Inflammatory macrophage treated with lipopolysaccharide for 4 hours (primary cell): Measurements from ENCODE around the gene DGKQ.

Source experiments
- DNase-seq: peaks from one replicate; pipeline ENCODE4 v3.0.0-alpha.2; 2020

DGKQ gene

DNA sequence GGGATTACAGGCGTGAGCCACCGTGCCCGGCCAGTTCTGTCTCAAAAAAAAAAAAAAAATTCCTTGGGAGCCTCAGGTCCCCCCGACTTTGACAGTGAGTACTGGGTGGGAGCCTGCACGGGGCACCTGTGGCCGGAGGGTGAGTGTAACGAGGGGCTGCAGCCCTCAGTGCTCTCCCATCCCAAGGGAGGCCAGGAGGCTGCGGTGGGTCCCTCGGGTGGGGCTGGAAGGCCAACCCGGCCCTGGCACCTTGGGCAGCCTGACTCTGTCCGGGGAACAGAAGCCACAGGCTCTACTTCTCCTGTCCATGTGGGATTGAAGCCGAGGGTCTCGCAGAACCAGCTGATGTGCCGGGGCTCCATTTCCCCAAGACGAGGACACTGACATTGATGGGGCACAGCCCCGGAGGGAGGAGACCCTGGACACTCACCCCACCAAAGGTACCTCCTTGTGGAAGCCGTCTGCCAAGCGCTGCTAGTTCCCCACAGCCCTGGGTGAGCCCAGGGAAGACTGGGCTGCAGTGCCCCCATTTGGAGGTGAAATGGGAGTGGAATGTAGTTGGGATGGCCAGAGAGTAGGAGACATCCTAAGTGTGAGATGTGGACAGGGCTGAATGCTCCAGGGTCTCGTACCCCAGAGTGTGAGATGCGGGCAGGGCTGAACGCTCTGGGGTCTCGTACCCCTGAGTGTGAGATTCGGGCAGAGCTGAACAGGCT, 22.1 kb upstream of the DGKQ start:
- DNase-seq, result no peak

DNA sequence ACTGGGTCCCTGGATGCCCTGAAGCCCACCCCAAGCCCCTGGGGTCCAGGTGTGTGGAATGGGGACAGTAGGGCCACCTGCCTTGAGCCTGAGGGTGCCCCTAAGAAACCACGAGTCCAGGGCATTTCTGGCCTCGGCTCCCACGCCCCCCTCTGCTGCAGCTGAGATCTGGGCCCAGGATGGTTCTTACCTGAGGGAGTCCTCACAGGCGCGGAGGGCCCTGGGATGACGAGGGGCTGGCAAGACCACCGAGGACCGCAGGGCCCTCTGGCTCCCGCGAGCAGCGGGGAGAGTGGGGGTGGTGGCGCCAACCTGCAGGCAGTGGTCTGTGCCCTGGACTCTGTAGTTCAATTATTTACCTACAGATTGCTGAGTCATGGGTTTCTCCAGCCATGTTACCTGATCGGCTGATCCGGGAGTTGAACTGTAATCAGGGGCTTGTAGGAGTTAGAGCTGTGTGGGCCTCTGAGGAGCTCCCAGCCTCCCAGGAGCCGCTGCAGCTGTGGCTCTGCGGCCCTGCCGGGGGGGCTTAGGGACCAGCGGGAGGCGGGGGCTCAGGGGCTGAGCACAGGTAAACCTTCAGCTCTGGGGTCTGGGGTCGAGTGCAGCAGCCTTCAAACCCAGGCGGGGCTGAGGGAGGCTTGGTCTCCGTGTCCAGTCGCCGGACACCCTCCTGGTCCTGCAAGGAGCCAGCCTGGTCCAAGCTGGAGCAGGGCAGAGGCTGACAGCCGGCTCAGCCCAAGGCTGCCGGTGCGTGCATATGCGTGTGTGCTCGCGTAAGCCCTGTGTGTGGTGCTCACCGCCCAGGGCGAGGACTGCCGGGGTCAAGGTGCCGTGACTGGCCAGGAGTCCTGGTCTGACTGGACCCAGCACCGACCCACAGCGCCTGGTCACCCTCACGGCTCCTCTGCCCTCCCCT, 20.0 kb upstream of the DGKQ start, which contains the start of gene SLC26A1:
Gene SLC26A1 (minus strand): TSS at position 294 of the 919 bp plus-strand sequence. CDS start 1,701 bp downstream, outside the sequence.
- no peak for DNase-seq

DNA sequence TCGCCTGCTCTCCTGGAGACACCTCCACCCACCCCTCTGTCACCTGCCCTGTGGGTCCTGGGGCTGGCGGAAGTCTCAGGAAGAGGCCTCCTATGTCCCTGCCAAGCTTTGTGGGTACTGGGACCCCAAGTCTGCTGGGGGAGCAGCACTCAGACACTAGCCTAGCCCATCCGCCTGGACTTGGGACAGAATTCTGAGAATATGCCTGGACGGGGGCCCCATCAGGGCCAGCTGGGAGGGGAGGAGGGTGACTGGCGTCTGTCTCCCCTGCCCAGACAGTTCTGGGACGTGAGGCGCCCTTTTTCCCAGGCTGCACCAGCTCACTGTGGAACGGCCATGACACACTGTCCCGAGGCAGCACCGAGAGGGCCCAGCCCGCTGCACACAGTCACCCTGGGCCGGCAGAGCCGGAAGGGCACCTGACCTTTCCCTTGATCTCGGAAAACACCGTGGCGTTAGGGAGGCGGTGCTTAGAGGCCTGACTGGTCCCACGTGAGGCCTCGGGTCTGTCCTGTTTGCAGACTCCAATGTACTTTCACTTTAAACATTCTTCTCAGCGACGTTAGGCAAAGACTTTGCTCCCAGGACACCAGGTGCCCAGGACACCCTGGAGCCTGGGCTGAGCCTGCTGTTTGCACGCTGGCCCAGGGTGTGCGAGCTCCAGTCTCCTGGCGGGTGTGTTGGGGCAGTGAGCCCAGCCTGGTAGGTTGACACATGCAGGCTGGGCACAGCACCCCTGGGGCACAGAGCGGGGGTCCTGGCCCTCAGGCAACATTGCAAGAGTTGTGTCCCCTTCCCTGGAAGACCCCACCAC, 19.1 kb upstream of the DGKQ start:
- no peak for DNase-seq

GRCh38 chr4:991451-992296, 18.3 kb upstream of the DGKQ start:
- no peak for DNase-seq

- DNase-seq, result no peak
These were observed 17.5 kb upstream of the DGKQ start for GRCh38 chr4:990746-991367.

DNA sequence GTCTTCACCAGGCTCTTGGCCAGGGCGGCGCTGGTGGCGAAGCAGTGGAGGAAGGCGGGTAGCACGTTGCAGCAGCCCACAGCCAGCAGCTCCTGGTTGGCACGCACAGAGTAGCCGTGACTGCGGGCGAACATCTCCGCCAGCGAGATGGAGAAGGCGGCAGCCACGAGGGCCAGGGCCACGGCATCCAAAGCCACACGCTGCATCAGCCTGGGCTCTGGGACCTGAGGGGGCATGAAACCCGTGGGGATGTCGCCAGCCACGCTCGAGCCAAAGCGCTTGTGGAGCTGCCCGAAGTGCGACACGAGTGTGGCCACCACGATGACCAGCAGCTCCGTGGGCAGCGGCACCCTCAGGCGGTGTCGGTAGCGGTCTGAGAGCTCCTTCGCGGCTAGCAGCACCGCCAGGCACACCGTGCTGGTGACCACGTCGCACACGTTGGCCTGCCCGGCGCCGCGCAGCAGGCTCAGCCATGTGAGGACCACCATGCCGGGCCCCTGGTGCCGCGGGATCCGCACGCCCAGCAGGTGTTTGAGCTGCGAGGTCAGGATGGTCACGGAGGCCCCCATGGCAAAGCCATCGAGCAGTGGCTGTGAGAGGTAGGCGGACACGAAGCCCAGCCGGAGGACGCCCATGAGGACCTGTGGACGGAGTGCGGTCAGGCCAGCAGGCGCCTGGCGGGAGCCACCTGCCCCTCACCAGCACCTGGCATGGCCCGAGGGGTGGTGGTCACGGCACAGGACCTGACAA, 16.5 kb upstream of the DGKQ start:
- DNase-seq, result no peak

- no peak for DNase-seq
These were observed 15.7 kb upstream of the DGKQ start for GRCh38 chr4:988726-989721.

- DNase-seq, result no peak
These were observed 14.5 kb upstream of the DGKQ start for GRCh38 chr4:987624-988513.

DNA sequence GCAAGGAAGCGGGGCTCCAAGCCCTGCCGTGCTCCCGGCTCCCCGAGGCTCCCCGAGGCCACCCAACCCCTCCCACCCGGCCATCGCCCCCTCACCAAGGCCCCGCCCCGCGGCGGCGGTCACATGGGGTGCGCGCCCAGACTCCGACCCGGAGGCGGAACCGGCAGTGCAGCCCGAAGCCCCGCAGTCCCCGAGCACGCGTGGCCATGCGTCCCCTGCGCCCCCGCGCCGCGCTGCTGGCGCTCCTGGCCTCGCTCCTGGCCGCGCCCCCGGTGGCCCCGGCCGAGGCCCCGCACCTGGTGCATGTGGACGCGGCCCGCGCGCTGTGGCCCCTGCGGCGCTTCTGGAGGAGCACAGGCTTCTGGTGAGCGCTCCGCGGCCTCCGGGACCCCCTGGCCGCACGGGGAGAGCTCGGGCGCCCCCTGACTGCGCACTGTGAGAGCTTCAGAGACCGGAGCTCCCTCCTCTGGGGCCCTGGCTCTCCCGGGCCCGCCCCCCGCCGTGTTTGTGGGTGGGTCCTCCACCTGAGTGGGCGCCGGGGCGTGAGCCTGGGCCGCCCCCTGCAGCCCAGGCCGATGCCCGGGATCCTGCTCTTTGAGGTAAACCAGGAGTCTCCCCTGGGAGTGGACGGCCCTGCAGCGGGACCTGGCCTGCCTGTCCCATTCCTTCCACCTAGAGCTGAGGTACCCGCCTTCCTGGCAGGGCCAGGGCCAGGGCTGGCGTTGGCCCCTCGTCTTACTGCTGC, 13.7 kb upstream of the DGKQ start, which contains the start of gene IDUA:
Gene IDUA (plus strand): TSS at position 166 of the 745 bp plus-strand sequence. CDS start 41 bp downstream, at position 207.
- DNase-seq, result peak; percentile 69

- DNase-seq, result no peak
These were observed 13.1 kb upstream of the DGKQ start for GRCh38 chr4:986428-986878.

DNA sequence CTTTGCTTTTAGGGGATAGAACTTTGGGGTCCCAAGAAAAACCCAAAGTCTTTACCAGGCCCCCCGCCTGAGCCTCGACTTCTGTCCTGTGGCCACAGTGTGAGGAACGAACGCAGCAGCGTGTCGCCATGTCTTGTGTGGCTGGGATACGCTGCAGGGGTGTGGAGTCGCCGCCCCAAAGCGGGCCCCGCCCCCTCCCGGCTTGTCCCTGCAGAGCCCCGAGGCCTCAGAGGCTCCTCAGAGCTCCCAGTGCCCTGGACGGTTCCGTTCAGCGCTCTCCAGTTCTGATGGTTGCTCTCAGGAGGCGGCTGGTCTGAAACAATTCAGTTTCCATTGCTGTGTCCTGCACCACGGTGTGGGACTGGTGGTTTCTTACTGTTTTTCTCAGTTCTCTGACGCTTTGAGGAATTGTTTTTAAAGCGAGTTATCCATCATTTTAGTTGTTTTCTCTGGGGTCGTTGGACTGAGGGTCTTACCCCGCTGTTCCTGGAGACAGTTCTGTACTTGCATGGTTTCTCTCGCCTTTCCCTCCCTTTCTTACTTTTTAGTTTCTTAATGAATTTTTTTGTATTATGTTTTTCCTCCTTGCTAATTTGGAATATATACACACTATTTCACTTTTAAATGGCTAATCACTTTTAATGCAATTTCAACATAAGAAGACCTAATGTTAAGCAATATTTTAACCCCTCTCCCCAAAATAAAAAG, 11.9 kb upstream of the DGKQ start:
- DNase-seq, result peak; percentile 65

DNA sequence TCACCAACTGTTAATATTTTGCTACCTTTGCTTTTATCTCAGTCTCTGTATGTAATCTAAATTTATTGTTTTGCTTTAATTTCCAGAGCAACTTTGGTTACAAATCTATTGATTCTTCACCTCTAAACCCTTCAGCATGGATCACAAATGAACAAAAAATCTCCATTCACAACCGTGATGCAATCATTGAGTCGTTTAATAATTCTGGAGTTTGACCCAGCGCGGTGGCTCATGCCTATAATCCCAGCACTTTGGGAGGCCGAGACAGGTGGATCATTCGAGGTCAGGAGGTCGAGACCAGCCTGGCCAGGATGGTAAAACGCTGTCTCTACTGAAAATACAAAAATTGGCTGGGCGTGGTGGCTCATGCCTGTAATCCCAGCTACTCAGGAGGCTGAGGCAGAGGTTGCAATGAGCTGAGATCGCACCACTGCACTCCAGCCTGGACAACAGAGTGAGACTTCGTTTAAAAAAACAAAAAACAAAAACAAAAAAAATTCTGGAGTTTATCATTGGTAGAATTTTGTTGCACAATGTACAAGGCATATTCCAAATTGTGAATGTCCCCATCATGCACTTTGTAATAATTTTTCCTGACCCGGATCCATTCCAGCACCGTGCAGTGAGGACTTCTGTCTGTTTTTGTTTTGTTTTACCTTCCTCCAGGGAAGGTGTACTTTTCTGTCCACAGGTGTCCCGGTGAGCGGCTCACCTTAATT, 11.1 kb upstream of the DGKQ start:
- no peak for DNase-seq

- no peak for DNase-seq
These were observed 9.4 kb upstream of the DGKQ start for GRCh38 chr4:982814-983213.

DNA sequence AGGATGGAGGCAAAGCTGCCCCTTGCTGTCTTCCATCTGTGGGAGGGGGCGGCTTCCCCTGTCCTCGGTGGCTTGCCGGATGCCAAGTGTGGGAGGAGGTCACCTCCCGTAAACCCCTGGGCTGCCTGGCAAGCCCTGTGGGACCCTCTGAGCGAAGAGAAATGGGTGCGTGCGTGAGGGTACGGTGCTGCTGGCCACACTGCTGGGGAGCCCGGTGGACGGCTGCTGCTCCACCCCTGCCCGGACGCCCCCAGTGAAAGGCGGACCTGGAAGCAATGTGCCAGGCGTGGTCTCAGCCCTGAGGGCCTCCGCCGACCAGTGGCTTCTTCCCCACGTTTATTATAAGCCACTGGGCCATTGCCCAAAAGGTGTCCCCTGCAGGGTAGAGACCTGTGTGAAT, 8.9 kb upstream of the DGKQ start:
- DNase-seq, result no peak

GRCh38 chr4:978957-979701, 5.8 kb upstream of the DGKQ start:
- peak; percentile 82 for DNase-seq
